ENCODE measurements around the gene DCST2.

GRCh38 chr1:155009742-155010141 is 23.8 kb downstream of the DCST2 start:
- TF ChIP-seq, protein P1, sequence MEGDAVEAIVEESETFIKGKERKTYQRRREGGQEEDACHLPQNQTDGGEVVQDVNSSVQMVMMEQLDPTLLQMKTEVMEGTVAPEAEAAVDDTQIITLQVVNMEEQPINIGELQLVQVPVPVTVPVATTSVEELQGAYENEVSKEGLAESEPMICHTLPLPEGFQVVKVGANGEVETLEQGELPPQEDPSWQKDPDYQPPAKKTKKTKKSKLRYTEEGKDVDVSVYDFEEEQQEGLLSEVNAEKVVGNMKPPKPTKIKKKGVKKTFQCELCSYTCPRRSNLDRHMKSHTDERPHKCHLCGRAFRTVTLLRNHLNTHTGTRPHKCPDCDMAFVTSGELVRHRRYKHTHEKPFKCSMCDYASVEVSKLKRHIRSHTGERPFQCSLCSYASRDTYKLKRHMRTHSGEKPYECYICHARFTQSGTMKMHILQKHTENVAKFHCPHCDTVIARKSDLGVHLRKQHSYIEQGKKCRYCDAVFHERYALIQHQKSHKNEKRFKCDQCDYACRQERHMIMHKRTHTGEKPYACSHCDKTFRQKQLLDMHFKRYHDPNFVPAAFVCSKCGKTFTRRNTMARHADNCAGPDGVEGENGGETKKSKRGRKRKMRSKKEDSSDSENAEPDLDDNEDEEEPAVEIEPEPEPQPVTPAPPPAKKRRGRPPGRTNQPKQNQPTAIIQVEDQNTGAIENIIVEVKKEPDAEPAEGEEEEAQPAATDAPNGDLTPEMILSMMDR (IDR thresholded peaks at IDR 0.05): no peak
- TF ChIP-seq CBX8 (IDR thresholded peaks at IDR 0.05): no peak
- TF ChIP-seq POLR2A (IDR thresholded peaks at IDR 0.05; ENCODE audit: low read length): no peak
- no peak for TF ChIP-seq MAFK (IDR thresholded peaks at IDR 0.05; ENCODE audit: partially characterized antibody)
- no peak for TF ChIP-seq FOSL2 (IDR thresholded peaks at IDR 0.05)
- TF ChIP-seq FOSL2 (CRISPR knock-in tag; IDR thresholded peaks at IDR 0.05): no peak
- TF ChIP-seq SMC3 (IDR thresholded peaks at IDR 0.05): no peak
- TF ChIP-seq PBX3 (IDR thresholded peaks at IDR 0.05): no peak
- TF ChIP-seq, protein P2, sequence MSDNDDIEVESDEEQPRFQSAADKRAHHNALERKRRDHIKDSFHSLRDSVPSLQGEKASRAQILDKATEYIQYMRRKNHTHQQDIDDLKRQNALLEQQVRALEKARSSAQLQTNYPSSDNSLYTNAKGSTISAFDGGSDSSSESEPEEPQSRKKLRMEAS (IDR thresholded peaks at IDR 0.05): no peak
- no peak for TF ChIP-seq HDAC2 (IDR thresholded peaks at IDR 0.05)

Measured in A549 (cell line).